ENCODE results near the gene CEACAM3.
"Not testable (repeated sequence)": the region's sequence is repeated elsewhere in the genome, so short reads cannot be mapped to it uniquely, and the experiment has no call there.

Gene CEACAM3

GRCh38 chr19:41787055-41787454, 9.3 kb upstream of the CEACAM3 start:
- Histone ChIP-seq H3K4me3 (ENCODE audit: low read depth, low read length) (no peak overlapping the region), H3K27me3 (ENCODE audit: insufficient read depth, low read depth, severe bottlenecking) (peaks cover 53% of the 10 kb centered on the region), H3K36me3 (no peaks in the 10 kb centered on the region), H3K9me3 (ENCODE audit: severe bottlenecking) (no peaks in the 10 kb centered on the region), H3K27ac (no peak overlapping the region)
- DNase-seq, result no peak
- TF ChIP-seq CTCF (IDR thresholded peaks at IDR 0.05; ENCODE audit: low read depth, low read length), result no peak

DNA sequence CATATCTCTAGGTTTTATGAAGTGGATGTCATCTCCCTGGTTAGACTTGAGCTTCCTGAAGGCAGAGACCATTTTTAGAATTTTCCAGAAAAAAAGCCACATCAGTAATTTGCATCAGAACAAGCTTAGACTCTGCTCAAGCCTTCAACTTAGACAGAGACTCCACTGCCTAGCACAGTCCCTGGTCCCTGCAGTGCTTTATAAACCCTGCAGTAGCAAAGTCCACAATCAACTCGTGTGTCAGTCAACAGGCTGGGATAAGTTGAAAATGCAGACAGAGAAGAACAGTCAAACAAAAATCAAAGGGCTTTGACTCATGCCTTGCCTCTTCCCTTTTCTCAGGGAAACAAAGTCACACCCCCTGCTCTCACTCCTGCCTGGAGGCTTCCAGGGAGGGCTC, 7.9 kb upstream of the CEACAM3 start:
- not testable (repeated sequence) for H3K9me3 ChIP-seq (ENCODE audit: severe bottlenecking); DNase-seq; H3K36me3 ChIP-seq; H3K27ac ChIP-seq; H3K4me3 ChIP-seq (ENCODE audit: low read depth, low read length)
- H3K27me3 ChIP-seq (ENCODE audit: insufficient read depth, low read depth, severe bottlenecking), result peaks cover 64% of the 10 kb centered on the region

DNA sequence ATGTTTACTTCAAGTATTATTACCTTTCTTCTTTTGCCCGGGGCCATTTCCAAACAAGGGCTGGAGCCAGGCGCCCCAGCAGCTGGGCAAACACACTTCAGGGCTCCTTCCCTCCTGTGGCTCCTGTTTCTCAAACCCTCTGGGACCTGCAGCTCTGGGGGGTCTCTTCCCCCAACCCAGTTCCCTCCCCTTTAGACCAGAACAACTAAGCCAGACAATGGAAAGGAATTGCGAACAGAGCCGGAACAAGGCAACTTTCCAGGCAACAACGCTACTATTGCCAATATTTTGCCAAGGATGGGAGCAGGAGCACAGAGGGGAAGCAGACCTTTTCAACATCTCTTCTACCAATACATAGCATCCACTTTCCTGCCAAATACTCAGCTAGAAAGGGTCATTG, 7.3 kb upstream of the CEACAM3 start:
- H3K4me3 ChIP-seq (ENCODE audit: low read depth, low read length); DNase-seq; H3K27ac ChIP-seq; H3K9me3 ChIP-seq (ENCODE audit: severe bottlenecking); H3K36me3 ChIP-seq: not testable (repeated sequence)
- peaks cover 64% of the 10 kb centered on the region for H3K27me3 ChIP-seq (ENCODE audit: insufficient read depth, low read depth, severe bottlenecking)

- H3K27ac ChIP-seq, result no peak overlapping the region
- H3K36me3 ChIP-seq, result no peaks in the 10 kb centered on the region
- H3K4me3 ChIP-seq (ENCODE audit: low read depth, low read length), result no peak overlapping the region
- peaks cover 34% of the 10 kb centered on the region for H3K27me3 ChIP-seq (ENCODE audit: insufficient read depth, low read depth, severe bottlenecking)
- H3K9me3 ChIP-seq (ENCODE audit: severe bottlenecking), result no peaks in the 10 kb centered on the region
- DNase-seq, result peak; percentile 67
- peak; percentile 75 for TF ChIP-seq CTCF (IDR thresholded peaks at IDR 0.05; ENCODE audit: low read depth, low read length)
These were observed 3.6 kb upstream of the CEACAM3 start for GRCh38 chr19:41792513-41793413.

DNA sequence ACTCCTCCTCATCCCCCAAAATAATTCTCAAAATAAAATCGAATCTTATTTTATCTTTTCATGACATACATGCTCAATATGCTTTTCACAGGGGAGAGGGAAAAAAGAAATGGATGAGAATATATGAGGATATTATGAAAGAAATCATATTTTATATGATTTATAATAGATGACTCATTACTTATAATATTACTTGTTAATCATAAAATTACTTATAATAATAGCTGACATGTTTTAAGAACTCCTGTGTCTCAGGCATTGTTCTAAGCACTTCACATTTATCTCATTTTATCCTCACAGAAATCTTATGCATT, 3.0 kb upstream of the CEACAM3 start:
- H3K27me3 ChIP-seq (ENCODE audit: insufficient read depth, low read depth, severe bottlenecking), result peaks cover 32% of the 10 kb centered on the region
- H3K36me3 ChIP-seq, result no peaks in the 10 kb centered on the region
- no peak for DNase-seq

DNA sequence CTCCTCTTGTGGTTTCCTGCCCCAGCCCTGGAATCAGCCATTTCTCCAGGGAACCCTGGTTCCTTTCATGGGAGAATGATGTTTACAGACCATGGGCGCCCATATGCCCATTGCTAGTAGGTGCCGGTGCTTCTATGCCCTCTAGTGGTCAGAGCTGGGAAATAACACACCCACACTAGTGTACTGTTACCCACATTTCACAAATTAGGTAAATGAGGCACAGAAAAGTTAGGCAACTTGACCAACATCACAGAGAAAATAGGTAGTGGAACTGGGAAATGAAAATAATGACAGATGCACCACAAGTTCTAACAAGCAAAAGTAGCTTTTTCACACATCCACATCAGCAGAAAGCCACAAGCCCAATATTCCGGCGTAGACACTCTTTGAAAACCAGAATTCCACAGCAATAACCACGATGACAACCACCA, 1.3 kb upstream of the CEACAM3 start:
- Histone ChIP-seq H3K27ac (no peak overlapping the region), H3K36me3 (no peaks in the 10 kb centered on the region), H3K27me3 (ENCODE audit: insufficient read depth, low read depth, severe bottlenecking) (peaks cover 24% of the 10 kb centered on the region), H3K4me3 (ENCODE audit: low read depth, low read length) (no peak overlapping the region), H3K9me3 (ENCODE audit: severe bottlenecking) (no peaks in the 10 kb centered on the region)
- TF ChIP-seq CTCF (IDR thresholded peaks at IDR 0.05; ENCODE audit: low read depth, low read length), result peak; percentile 67
- peak; percentile 69 for DNase-seq

More for the DNA sequence above, 3.0 kb upstream of the CEACAM3 start:
- Histone ChIP-seq H3K4me3 (ENCODE audit: low read depth, low read length) (no peak overlapping the region), H3K9me3 (ENCODE audit: severe bottlenecking) (no peaks in the 10 kb centered on the region), H3K27ac (no peak overlapping the region)
- no peak for TF ChIP-seq CTCF (IDR thresholded peaks at IDR 0.05; ENCODE audit: low read depth, low read length)

- Histone ChIP-seq H3K27ac (no peak overlapping the region), H3K4me3 (ENCODE audit: low read depth, low read length) (no peak overlapping the region), H3K27me3 (ENCODE audit: insufficient read depth, low read depth, severe bottlenecking) (peaks cover 13% of the 10 kb centered on the region), H3K9me3 (ENCODE audit: severe bottlenecking) (peaks cover 3% of the 10 kb centered on the region), H3K36me3 (no peaks in the 10 kb centered on the region)
- TF ChIP-seq CTCF (IDR thresholded peaks at IDR 0.05; ENCODE audit: low read depth, low read length), result no peak
- no peak for DNase-seq
These were observed 514 bp downstream of the CEACAM3 start for GRCh38 chr19:41796901-41797300.
